GM12891 (cell line): ENCODE measurements around the gene PCSK6.

Experiments
- DNase-seq: peaks from one replicate; pipeline ENCODE4 v3.0.0; 2011; ENCODE audit warnings: low spot score; ENCODE audit not compliant: insufficient read length
- FAIRE-seq: peaks from 2 replicates; lab custom pipeline; 2011; peaks lifted over from hg19 to GRCh38; lab: Jason Lieb, UNC
- PAX5 ChIP-seq: IDR thresholded peaks from 2 replicates; pipeline ENCODE4 v1.6.1; 2011; ENCODE audit warnings: low read length, moderate library complexity, mild to moderate bottlenecking; ENCODE audit not compliant: insufficient read depth, severe bottlenecking
- POLR2A ChIP-seq: IDR thresholded peaks from 2 replicates; pipeline ENCODE4 v1.6.1; 2011; ENCODE audit warnings: low read depth, low read length, control low read depth
- POLR2AphosphoS5 ChIP-seq: IDR thresholded peaks from 2 replicates; pipeline ENCODE4 v1.6.1; 2011; ENCODE audit warnings: low read depth, low read length, control low read depth
- POU2F2 ChIP-seq: IDR thresholded peaks from 2 replicates; pipeline ENCODE4 v1.6.1; 2011; ENCODE audit warnings: low read depth, mild to moderate bottlenecking, control low read depth, low read length, moderate library complexity
- SPI1 ChIP-seq: IDR thresholded peaks from 2 replicates; pipeline ENCODE4 v1.6.1; 2011; ENCODE audit warnings: low read depth, low read length, control low read depth
- TAF1 ChIP-seq: IDR thresholded peaks from 2 replicates; pipeline ENCODE4 v1.6.1; 2011; ENCODE audit warnings: low read depth, low read length, control low read depth

PCSK6 gene

DNA sequence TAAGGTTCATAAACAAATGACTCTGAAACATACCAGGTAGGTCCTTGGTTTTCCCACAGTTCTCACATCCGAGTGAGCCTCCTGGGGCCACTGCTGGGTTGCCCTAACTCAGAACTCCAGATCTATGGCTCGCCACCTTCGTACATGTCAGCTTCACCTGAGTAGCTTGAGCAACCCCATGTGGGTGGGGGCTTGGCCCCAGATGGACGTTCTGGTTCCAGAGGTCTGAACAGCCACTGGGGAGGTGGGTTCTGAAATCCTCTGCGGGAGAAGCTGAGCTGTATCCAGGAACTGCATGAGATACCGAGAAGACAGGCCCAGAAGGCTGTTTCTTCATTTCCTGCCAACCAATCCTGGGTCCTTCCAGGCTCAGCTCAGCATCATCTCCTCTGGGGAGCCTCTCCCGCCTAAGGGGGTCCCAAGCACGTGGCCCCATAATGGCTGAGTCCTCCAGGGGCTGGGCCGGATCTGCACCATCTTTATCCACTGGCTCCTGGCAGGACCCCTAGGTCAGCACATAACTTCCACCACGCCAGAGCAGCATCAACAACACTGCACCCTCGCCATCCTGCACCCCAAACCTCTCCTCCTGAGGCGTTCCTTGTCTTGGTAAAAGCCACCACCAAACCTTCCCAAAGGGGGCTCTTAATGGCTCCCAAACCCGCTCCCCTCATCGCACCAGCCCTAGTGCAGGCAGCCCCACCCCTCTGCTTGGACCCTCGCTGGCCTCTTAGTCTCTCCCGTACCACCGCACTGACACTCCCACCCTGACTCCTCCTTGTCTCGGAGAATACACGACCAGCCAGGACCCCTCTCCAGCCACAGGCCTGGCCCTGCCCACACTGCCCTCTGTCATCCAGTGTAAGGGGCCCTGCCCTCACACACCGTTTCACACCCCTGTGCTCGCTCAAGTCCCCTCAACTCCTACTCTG is 39.8 kb downstream of the PCSK6 start:
- no peak for TF ChIP-seq POU2F2
- no peak for TF ChIP-seq POLR2AphosphoS5
- TF ChIP-seq PAX5 = no peak
- TF ChIP-seq SPI1 = no peak
- no peak for TF ChIP-seq POLR2A
- TF ChIP-seq TAF1 = no peak
- no peak for DNase-seq
- FAIRE-seq = no peak

DNA sequence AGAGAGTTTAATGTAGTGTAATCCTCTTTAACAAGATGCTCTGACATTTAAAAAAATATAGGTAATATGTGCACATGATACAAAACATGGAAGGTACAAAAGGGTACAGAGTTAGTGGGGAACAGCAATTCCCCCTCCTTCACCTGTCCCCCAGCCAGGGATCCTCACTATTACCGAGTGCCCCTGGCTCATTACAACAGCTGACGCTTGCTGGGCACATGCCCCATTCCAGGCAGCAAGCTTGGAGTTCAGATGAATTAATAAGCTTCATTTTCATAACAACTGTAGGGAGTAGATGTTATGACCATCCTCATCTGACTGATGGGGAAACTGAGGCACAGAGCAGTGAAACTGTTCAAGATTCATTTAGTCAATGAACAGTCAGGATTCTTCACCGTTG is 41.2 kb downstream of the PCSK6 start:
- no peak for TF ChIP-seq POU2F2
- no peak for TF ChIP-seq POLR2AphosphoS5
- TF ChIP-seq PAX5 = no peak
- no peak for TF ChIP-seq SPI1
- no peak for TF ChIP-seq TAF1
- no peak for TF ChIP-seq POLR2A
- DNase-seq (no peak), FAIRE-seq (no peak)

DNA sequence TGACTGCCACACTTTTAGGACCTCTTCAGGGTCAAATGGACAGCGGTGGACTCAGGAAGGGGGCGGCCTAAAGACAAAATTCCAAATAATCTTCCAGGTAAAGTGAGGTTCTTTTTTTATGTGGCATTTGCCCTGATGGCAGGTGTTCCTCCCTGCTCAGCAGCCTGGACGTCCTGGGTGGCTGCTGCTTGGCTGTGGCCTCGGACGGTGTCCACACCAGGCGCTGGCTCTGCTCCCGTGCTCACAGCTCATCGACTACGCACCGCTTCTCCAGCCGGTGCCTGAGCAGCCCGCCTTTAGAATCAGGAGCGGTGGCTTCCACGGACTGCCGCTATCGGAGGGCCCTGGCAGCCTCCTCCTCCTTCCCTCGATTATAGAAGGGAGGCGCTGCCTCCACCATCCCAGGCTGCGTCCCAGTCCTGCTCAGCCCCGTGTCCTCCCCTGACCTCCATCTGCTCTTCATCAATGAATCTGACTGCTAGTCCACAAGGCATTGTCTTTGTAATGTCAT is 41.9 kb downstream of the PCSK6 start:
- DNase-seq (no peak), FAIRE-seq (no peak)
- TF ChIP-seq POLR2A (no peak), POLR2AphosphoS5 (no peak), SPI1 (no peak), POU2F2 (no peak), TAF1 (no peak), PAX5 (no peak)

DNA sequence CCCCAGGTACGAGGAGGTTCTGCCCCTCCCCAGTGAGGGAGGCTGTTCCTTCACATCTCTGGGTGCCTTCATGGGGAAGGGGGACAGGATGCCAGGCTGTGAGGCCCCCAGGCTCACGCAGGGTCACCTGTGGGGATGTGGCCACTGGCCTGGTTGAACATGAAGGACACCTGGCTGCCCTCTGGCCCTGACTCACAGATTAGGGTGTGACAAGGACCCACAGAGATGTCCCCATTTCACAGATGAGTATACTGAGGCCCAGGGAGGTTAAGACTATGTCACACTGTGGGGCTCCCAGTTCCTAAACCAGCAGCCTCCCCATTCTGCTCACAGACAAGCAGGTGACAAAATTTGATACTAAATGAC is 42.4 kb downstream of the PCSK6 start:
- no peak for FAIRE-seq
- no peak for DNase-seq
- TF ChIP-seq SPI1 = no peak
- no peak for TF ChIP-seq POLR2AphosphoS5
- TF ChIP-seq PAX5 = no peak
- TF ChIP-seq POU2F2 = no peak
- TF ChIP-seq POLR2A = no peak
- TF ChIP-seq TAF1 = no peak

DNA sequence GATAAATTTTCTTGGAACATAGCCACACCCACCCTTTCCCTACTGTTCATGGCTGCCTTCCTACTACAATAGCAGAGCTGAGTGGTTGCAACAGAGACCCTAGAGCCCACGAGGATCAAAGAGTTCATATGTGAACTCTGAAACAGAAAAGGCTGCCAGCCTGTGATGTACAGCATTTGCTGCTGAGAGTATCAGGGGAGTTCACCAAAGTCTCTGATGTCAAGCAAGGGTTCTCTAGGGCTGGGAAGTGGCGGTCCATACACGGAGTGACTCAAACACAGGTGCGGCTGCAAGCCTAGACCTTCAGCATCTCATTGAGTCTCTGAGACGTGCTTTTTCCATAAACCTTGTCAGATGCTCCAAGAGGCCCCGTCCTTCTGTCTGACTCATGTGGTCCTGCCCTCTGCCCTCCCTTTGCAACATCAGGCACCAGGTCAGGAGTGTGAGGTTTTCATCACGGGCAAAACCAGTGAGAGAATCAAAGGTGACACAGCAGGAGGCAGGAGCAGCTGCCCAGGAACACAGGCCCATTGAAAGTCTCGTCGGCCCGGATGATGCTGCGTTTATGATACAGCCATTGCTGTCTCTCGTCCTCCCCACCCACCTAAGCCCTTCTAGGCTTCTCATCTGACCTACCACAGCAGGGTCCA is 42.9 kb downstream of the PCSK6 start:
- FAIRE-seq = no peak
- no peak for DNase-seq
- TF ChIP-seq TAF1 (no peak), POU2F2 (no peak), POLR2AphosphoS5 (no peak), SPI1 (no peak), PAX5 (no peak), POLR2A (no peak)

DNA sequence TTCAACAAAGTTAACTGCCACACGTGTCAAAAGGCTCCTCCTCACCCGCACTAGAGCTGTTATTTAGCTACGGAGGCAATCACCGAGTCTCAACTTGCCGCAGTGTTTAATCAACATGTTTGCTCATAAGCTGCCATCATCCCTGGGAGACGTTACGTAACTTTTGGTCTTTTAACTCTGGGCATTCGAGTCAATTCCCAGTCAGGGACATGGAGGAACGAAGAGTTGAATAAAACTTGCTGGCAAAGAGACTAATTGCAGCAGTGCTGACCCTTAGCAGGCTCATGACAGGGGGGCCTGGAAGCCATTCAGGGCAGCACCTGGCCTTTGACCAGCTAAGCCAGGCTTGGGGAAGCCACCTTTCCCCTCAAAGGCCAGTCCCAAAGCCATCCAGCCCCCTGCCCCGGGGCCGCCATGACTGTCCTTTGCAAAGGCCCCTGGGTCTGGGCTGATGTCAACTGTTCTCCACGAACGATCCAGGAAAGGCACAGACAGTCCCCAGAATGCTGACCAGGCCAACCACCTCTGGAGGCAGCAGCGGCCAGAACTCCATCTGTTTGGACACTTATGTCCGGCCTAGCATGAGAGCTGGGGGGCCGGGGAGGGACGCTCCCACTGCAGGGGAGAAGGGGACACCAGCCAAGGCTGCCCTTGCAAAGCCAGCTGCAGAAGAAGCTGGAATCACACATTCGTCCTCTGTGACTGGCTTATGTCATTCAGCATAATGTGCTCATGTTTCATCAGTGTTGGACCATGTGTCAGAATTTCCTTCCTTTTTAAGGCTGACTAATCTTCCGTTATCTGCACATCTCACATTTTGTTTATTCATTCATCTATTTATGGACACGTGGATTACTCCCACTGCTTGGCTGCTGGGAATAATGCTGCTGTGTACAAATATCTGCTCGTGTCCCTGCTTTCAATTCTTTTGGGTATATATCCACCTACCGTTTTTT is 43.7 kb downstream of the PCSK6 start:
- DNase-seq (no peak), FAIRE-seq (no peak)
- no peak for TF ChIP-seq TAF1
- TF ChIP-seq POU2F2 = no peak
- no peak for TF ChIP-seq SPI1
- no peak for TF ChIP-seq PAX5
- no peak for TF ChIP-seq POLR2A
- no peak for TF ChIP-seq POLR2AphosphoS5

DNA sequence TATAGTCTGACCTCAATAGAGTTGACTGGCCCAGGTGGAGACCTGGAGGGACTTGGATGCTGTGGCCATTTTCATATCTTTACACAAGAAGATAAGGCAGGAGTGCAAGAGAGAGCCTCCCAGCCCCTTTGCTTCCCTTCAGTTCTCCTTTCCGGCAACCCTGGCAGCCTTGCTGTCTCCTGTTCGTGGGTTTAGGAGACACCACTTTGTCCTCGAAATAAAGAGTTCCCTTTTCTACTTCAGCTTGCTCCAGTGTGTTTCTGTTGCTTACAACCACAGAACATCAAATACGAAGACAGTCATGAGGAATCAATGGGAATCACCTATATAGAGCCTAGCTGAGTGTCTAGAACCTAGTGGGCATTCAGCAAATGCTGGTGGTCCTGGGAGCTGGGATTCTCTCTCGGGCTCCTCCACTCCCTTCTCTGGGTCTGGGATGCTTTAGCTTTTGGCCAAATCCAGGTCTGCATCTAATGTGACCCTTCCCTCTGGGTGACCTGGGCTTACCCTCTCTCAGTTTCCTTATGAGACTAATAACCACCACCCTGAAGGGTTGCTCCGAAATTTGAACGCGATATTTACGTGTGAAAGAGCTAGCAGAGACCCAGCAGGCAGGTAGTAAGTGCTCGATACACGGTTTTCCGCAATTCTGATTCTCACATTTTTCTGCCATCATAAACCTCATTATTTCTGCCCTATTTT is 44.5 kb downstream of the PCSK6 start:
- DNase-seq (no peak), FAIRE-seq (no peak)
- TF ChIP-seq POLR2A (no peak), TAF1 (no peak)

DNA sequence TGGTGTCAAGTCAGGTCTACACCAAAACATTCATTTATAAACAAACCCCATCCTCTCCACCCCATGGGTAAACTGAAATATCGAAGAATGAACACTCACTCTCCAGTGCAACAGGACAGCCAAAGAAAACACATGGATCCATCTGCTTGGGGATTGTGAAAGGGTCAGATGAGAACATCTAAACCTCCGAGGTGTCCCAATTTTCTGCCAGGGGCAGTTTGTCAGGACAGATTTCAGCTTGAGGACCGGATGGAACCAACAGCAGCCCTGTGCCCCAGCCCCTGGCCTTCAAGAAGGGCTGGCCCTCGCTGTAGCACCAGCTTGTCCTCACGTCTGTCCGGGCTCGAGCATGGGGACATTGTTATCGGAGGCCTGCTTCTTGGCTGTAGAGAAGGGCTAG is 45.5 kb downstream of the PCSK6 start:
- FAIRE-seq (no peak), DNase-seq (no peak)
- TF ChIP-seq POLR2A = no peak
- no peak for TF ChIP-seq TAF1
- TF ChIP-seq POU2F2 = no peak
- no peak for TF ChIP-seq PAX5
- TF ChIP-seq SPI1 = no peak
- TF ChIP-seq POLR2AphosphoS5 = no peak
